GM13977 (cell line): ENCODE data around the gene FAM174B.
A peak's percentile ranks its signal among the peaks of the same experiment; 100 is the strongest.

Source experiments
- DNase-seq: peaks from one replicate; pipeline ENCODE4 v3.0.0; 2012; ENCODE audit warnings: low spot score
- CTCF ChIP-seq: IDR thresholded peaks from 2 replicates; pipeline ENCODE4 v1.5.1; 2012; ENCODE audit warnings: mild to moderate bottlenecking, control low read depth; ENCODE audit not compliant: insufficient read depth; ENCODE audit errors: extremely low read depth, missing control alignments
- in situ Hi-C: fragments of 300-500 bp; cut with MboI; formaldehyde crosslinking; loops from one replicate; pipeline ENCODE4 v1.12.0; 2022; ENCODE audit warnings: low sequenced_read_pairs, low pct_unique_long_range_greater_than_20kb, mixed read lengths, inconsistent platforms; ENCODE audit not compliant: unreplicated experiment

Gene FAM174B

GRCh38 chr15:92599394-92599970, 56.1 kb downstream of the FAM174B start:
- TF ChIP-seq CTCF = no peak
- in situ Hi-C loops = no loop called here
- DNase-seq = no peak

DNA sequence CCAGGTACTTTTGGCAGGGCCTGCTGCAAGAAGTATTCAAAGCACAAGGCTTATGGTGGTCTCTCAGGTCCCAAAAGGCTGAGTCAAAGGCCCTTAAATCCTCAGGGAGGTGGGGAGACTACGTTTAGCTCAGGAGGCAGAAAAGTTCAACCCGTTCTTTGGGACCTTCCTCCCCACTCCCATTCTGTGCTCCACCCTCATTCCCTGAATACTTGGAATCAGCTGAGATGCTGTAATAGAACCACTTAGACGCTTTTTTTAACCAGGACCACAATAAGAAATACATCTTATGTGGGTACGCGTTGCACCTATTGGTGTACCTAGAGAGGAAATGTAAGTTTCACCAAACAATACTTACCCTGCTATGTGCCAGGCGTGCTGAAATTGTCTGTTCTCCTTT, 58.0 kb downstream of the FAM174B start:
- no peak for DNase-seq
- in situ Hi-C loops = no loop called here
- no peak for TF ChIP-seq CTCF

- no peak for DNase-seq
These were observed 59.0 kb downstream of the FAM174B start for GRCh38 chr15:92596623-92597022.

GRCh38 chr15:92595506-92596381, 59.8 kb downstream of the FAM174B start:
- no peak for TF ChIP-seq CTCF
- DNase-seq = no peak
- in situ Hi-C loops = no loop called here

More at GRCh38 chr15:92596623-92597022, 59.0 kb downstream of the FAM174B start:
- TF ChIP-seq CTCF = no peak
- in situ Hi-C loops = no loop called here

DNA sequence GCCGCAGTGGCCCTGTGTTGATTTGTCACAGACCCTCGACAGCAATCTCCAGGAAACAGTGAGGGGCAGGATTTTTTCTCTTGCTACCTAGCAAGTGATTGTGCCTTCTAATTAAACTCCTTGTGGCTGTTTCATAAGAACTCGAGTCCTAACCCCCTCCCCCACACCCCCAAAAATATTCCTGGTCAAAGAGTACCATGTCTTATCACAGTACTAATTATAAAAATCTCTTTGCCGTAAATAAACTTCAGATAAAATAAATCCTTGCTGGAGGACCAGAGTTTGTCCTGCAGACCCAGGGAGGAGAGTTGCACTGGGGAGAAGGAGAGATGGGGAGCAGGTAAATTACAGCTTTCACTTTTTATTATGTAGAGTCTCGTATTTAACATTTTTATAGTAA, 64.3 kb downstream of the FAM174B start:
- no peak for TF ChIP-seq CTCF
- in situ Hi-C loops = no loop called here
- no peak for DNase-seq

- DNase-seq = peak; percentile 25
- TF ChIP-seq CTCF = no peak
- in situ Hi-C loops = no loop called here
These were observed 68.6 kb downstream of the FAM174B start for GRCh38 chr15:92586966-92587365.
